Stimulated activated CD8-positive, alpha-beta memory T cell treated with anti-CD3 and anti-CD28 coated beads, Interleukin-15, amount 100 ng/mL, for 48 hours (primary cell): Measurements from ENCODE around the gene MIEF2.
"Not testable (repeated sequence)": the region's sequence is repeated elsewhere in the genome, so short reads cannot be mapped to it uniquely, and the experiment has no call there.

Experiments used
- DNase-seq, 2 donors: peaks; one replicate each; pipeline ENCODE4 v3.0.0-alpha.2; 2020; ENCODE audit warnings: low read depth in 2 of 2

MIEF2 gene, protein sequence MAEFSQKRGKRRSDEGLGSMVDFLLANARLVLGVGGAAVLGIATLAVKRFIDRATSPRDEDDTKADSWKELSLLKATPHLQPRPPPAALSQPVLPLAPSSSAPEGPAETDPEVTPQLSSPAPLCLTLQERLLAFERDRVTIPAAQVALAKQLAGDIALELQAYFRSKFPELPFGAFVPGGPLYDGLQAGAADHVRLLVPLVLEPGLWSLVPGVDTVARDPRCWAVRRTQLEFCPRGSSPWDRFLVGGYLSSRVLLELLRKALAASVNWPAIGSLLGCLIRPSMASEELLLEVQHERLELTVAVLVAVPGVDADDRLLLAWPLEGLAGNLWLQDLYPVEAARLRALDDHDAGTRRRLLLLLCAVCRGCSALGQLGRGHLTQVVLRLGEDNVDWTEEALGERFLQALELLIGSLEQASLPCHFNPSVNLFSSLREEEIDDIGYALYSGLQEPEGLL

GRCh38 chr17:18260332-18261145, at the start of gene MIEF2:
Gene MIEF2, plus strand, starts transcription at chr17:18260662. Its CDS starts 2,059 bp downstream, at chr17:18262721.
- DNase-seq = peak; percentile 91 to 93

- DNase-seq = no peak
These were observed 46.7 kb upstream of the MIEF2 start for GRCh38 chr17:18213666-18214270.

GRCh38 chr17:18216906-18217305, 43.6 kb upstream of the MIEF2 start:
- not testable (repeated sequence) for DNase-seq

DNA sequence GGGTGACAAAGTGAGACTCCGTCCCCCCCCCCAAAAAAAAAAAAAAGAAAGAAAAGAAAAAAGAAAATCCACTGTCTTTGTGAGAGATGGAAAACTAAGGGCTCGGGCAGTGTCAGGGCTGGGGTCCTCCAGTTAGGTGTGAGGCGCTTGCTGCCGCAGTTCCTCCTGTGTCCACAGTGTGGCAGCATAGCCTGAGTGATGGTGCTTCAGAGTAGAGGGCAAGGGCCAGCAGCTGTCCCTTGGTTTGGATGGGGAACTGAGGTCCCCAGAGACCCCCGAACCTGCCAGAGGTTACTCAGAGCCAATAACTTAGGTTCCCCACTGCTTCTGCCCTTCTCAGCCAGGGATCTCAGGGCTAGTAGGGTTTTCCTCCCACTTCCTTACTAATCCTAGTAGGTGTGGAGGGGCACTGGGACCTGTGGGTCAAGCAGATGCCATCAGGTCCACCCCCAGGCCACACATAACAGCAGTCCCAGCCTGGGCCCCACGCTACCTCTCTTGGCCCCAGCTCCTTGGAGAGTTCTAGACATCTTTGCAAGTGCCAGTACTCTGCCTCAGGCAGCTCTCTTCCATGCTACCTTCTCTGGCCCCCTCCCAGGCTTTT, 42.9 kb upstream of the MIEF2 start:
- DNase-seq = peak; percentile 47 to 54

DNA sequence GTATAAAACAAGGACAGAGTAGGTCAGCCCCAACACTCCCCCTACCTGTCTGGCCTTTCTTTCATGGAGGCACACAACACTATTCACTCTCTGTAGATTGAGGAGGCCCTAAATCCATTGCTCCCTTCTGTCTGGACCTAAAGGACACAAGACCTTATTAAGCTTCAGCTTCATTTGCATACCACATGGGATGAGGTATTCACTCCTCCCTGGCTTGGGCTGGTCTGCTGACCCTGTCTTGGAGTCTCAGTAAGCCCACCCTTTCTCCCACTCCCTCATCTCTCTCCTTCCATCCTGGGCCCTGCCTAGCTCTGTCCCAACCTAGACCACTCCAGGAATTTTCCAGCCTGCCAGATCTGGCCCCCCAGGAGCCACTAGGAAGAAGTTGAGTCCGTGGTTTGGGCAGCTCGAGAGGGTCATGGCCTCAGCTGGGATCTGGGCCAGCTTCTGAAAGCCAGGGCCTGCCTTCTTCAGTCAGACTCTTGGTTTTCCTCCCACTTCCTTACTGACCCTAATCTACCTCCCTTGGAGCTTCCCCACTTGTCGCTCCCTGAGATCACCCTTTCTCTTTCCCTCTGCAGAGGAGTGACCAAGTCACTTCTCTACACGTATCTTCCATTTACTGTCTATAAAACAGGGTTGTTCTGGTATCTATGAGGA, 41.6 kb upstream of the MIEF2 start:
- DNase-seq = no peak

DNA sequence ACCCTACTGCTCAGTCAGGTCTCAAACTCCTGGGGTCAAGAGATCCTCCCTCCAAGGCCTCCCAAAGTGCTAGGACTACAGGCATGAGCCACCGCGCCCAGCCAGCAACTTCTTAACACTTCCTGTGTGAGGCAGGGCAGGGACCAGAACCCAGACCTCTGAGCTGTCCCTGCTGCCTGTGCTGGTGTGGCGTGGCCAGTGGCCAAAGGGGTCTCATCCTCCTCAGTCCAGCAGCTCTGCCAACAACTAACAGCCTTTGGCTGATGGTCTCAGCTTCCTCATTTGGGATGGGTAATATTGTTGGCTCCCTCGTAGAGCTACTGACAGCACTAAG, 36.4 kb upstream of the MIEF2 start:
- DNase-seq = no peak

DNA sequence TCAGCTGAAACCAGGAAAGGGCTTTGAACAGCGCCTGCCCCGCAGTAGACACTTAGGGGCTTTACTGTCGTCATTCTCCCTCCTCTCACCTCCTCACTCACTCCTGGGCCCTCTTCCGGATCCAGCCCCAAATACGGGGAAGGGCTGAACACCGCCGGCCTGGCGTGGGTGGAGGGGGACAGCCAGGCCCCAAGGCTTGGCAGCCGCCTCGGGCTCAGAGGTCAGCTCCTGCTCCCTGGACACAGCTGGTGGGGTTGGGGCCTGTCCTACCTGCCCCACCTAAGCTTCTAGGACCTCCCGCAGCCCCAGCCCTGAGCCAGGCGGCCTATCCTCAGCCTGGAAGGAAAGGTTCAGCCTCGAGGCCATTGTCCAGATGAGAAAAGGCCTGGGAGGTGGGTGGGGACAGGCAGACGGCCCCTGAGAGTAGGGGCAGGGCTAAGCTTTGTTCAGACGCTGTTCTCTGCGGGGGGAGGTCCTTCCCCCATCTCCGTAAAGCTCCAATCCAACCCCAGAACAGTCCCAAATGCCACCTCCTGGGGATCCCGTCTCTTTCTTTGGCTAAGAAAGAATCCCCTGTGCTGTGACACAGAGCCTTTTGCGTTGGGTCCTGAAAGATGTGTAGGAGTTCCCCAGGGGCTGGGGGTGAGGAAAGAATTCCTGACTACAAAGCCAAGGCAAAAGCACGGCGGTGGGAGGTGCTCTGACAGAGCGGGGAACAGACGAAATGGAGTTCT, 35.9 kb upstream of the MIEF2 start:
- DNase-seq = no peak

- peak; percentile 96 to 98 for DNase-seq
These were observed 35.3 kb upstream of the MIEF2 start, which contains the start of gene LLGL1 for GRCh38 chr17:18225121-18225641. Gene LLGL1, plus strand, starts transcription at chr17:18225635. Its CDS starts 48 bp downstream, at chr17:18225683.

GRCh38 chr17:18225642-18226283, 34.7 kb upstream of the MIEF2 start:
- no peak for DNase-seq

DNA sequence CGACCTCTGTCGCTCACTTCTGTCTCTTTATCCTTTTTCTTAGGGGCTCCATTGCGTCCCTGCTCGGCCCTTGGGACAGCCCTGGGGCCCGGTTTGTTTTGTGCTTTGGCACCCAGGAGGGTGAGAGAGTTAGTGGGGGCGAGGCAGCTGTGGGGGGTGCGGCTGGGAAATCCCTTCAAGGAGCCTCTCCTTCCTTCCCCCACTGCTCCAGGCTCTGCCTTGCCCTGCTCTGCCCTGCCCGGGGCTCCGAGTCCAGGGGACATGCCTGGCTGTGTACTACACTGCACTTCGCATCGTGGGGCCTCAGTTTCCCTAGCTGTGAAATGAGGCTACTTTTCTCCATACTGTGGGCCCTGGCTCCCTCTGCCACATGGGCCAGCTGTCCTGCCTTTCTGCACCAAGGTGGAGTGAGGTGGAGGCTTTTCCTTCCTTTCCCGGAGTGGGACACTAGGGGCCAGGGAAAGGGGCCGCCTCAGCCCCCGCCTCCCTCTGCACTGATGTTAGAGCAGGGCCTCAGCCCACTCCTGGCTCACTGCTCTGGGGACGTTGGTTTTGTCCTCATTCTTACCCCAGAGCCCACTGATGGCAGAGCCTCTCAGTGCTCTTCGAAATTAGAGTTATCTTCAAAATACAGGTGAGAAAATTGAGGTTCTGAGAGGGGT, 34.0 kb upstream of the MIEF2 start:
- no peak for DNase-seq

- no peak for DNase-seq
These were observed 32.8 kb upstream of the MIEF2 start for GRCh38 chr17:18227635-18228034.

- no peak for DNase-seq
These were observed 32.2 kb upstream of the MIEF2 start for GRCh38 chr17:18228176-18228682.

DNA sequence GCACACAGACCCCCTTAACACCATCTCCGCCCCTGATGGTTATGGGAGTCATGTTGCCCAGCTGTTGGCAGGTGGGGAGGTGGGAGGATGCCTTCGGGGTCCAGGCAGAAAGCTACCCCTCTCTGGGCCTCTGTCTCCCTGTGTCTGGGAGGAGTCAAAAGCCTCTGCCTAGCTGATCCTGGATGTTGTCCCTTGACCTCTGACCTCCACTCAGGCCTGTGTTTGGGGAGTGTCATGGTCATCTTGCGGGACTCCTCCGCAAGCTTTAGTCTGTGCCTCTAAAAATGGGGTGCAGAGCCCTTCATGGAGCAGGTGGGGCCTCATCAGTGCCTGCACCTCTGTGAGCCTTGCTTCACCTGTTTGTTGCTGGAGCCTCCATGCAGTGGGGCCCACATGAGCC, 31.2 kb upstream of the MIEF2 start:
- DNase-seq = no peak

DNA sequence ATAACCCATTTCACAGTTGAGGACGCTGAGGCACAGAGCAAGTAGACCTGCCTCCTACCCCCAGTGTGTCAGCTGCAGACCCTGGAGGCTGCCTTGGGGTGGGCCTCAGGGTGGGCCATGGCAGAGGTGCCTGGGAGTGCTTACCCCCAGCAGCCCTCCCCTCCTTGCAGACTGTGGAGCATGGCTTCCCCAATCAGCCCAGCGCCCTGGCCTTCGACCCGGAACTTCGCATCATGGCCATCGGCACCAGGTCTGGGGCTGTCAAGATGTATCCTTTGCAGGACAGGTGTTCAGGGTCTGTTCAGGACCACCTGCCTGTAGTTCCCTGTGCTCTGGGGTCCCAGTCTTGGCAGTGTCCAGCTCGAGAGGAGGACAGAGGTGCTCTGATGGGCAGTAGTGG, 30.7 kb upstream of the MIEF2 start:
- DNase-seq = no peak

- DNase-seq = no peak
These were observed 29.9 kb upstream of the MIEF2 start for GRCh38 chr17:18230288-18231141.

DNA sequence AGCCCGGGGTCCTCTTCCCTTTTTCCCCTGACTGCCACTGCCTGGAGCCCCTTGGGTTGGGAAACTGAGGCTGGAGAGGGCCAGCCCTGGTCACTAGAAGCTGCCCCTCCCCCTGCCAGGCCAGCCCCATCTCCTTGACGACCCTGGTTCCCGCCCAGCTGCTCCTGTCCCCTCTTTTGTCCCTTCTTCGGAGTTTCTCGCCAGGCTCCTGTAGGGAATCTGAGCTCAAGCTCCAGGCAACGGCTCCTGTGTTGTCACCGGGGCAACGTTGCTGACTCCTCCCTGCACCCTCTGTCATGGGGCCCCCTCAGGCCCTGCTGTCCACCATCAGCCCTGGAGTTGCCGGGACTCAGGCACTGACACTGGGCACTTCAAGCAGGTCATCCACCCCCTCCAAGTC, 29.3 kb upstream of the MIEF2 start:
- DNase-seq = no peak

DNA sequence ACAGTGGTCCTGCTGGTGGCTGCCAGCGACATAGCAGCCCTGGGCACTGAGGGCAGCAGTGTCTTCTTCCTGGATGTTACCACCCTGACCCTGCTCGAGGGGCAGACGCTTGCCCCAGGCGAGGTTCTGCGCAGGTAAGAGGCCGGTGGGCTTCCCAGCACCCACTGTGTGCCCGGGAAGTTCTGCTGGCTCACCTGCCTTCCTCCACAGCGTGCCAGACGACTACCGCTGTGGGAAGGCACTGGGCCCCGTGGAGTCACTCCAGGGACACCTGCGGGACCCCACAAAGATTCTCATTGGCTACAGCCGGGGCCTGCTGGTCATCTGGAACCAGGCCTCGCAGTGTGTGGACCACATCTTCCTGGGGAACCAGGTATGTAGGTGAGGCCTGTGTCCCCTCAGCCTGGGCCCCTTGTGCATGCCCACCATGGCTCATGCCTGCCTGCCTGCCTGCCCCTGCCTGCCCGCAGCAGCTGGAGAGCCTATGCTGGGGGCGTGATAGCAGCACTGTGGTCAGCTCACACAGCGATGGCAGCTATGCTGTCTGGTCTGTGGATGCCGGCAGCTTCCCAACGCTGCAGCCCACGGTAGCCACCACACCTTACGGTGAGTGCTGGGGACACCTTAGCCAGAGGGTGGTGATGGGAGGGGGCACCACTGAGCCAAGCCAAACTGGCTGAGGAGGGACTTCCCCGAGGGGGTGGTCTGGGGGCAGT, 26.5 kb upstream of the MIEF2 start:
- no peak for DNase-seq
